IPS DF 6.9 (cell line): Measurements from ENCODE around the gene ABHD8.

Experiments used
- DNase-seq: peaks from one replicate; pipeline ENCODE4 v3.0.0-alpha.2; 2013; ENCODE audit warnings: low read depth, low spot score
- H3K27ac ChIP-seq: one replicate; pipeline ENCODE4 v1.5.1; 2013; ENCODE audit warnings: low read length, control low read depth
- H3K27me3 ChIP-seq: 2 replicates; pipeline ENCODE4 v1.6.1; 2013; ENCODE audit warnings: mild to moderate bottlenecking, low read length; ENCODE audit not compliant: control insufficient read depth, insufficient read depth
- H3K36me3 ChIP-seq: 2 replicates; pipeline ENCODE4 v1.6.1; 2013; ENCODE audit warnings: low read length; ENCODE audit not compliant: control insufficient read depth, insufficient read depth
- H3K4me1 ChIP-seq: 2 replicates; pipeline ENCODE4 v1.6.1; 2013; ENCODE audit warnings: low read length; ENCODE audit not compliant: control insufficient read depth, insufficient read depth
- H3K4me3 ChIP-seq: 2 replicates; pipeline ENCODE4 v1.5.1; 2013; ENCODE audit warnings: mild to moderate bottlenecking, low read length
- H3K9me3 ChIP-seq: 2 replicates; pipeline ENCODE4 v1.6.1; 2013; ENCODE audit warnings: low read length, inconsistent platforms; ENCODE audit not compliant: control insufficient read depth, insufficient read depth
- WGBS: extraction: QIAGEN DNeasy Blood & Tissue Kit; methylation state at CpG from one replicate; pipeline ENCODE4 v1.1.7; 2013; ENCODE audit warnings: mixed read lengths, missing lambda C conversion rate; ENCODE audit not compliant: insufficient read length, insufficient coverage; 5-methylcytosine and 5-hydroxymethylcytosine counted together

ABHD8 gene

GRCh38 chr19:17319473-17320238, 16.4 kb upstream of the ABHD8 start:
- no CpG with 5 or more reads among the region's 40 CpGs for WGBS
- Histone ChIP-seq H3K27me3 (no peaks in the 10 kb centered on the region), H3K36me3 (peaks cover 25% of the 10 kb centered on the region), H3K4me3 (no peak overlapping the region), H3K4me1 (no peaks in the 10 kb centered on the region), H3K27ac (no peak overlapping the region), H3K9me3 (no peaks in the 10 kb centered on the region)
- DNase-seq = no peak

GRCh38 chr19:17318966-17319365, 15.7 kb upstream of the ABHD8 start:
- WGBS = no CpG with 5 or more reads among the region's 6 CpGs
- Histone ChIP-seq H3K36me3 (peaks cover 31% of the 10 kb centered on the region), H3K27ac (no peak overlapping the region), H3K9me3 (no peaks in the 10 kb centered on the region), H3K27me3 (no peaks in the 10 kb centered on the region), H3K4me1 (no peaks in the 10 kb centered on the region), H3K4me3 (no peak overlapping the region)
- no peak for DNase-seq

- H3K4me3 ChIP-seq = no peak overlapping the region
- H3K36me3 ChIP-seq = peaks cover 20% of the 10 kb centered on the region
- peaks cover 2% of the 10 kb centered on the region for H3K4me1 ChIP-seq
- no peak overlapping the region for H3K27ac ChIP-seq
- WGBS = no CpG with 5 or more reads among the region's 19 CpGs
- DNase-seq = no peak
- no peaks in the 10 kb centered on the region for H3K9me3 ChIP-seq
- H3K27me3 ChIP-seq = no peaks in the 10 kb centered on the region
Measured at GRCh38 chr19:17314007-17314593, 10.9 kb upstream of the ABHD8 start.

- WGBS = no CpG with 5 or more reads among the region's 20 CpGs
- Histone ChIP-seq H3K4me1 (peaks cover 2% of the 10 kb centered on the region), H3K27ac (no peak overlapping the region), H3K9me3 (no peaks in the 10 kb centered on the region), H3K27me3 (no peaks in the 10 kb centered on the region), H3K36me3 (peaks cover 17% of the 10 kb centered on the region), H3K4me3 (no peak overlapping the region)
- DNase-seq = no peak
Measured at GRCh38 chr19:17312189-17313113, 9.2 kb upstream of the ABHD8 start.

- H3K27me3 ChIP-seq = no peaks in the 10 kb centered on the region
- no peak for DNase-seq
- H3K27ac ChIP-seq = no peak overlapping the region
- no peak overlapping the region for H3K4me3 ChIP-seq
- H3K4me1 ChIP-seq = peaks cover 2% of the 10 kb centered on the region
- no CpG with 5 or more reads among the region's 11 CpGs for WGBS
- H3K36me3 ChIP-seq = peaks cover 17% of the 10 kb centered on the region
- H3K9me3 ChIP-seq = no peaks in the 10 kb centered on the region
Measured at GRCh38 chr19:17311455-17312188, 8.4 kb upstream of the ABHD8 start.

- H3K27ac ChIP-seq = no peak overlapping the region
- no peak for DNase-seq
- no CpG with 5 or more reads among the region's 23 CpGs for WGBS
- H3K4me1 ChIP-seq = peaks cover 4% of the 10 kb centered on the region
- peaks cover 9% of the 10 kb centered on the region; the same call in 1 of the 2 replicates for H3K36me3 ChIP-seq
- H3K4me3 ChIP-seq = peak overlapping the region; percentile 83
- no peaks in the 10 kb centered on the region for H3K27me3 ChIP-seq
- H3K9me3 ChIP-seq = no peaks in the 10 kb centered on the region
Measured at GRCh38 chr19:17309965-17310461, 6.8 kb upstream of the ABHD8 start.

- H3K36me3 ChIP-seq = peaks cover 5% of the 10 kb centered on the region; the same call in 1 of the 2 replicates
- peak; percentile 100 for DNase-seq
- no CpG with 5 or more reads among the region's 46 CpGs for WGBS
- H3K4me3 ChIP-seq = peak within 1 kb of the TSS; percentile 83
- peaks cover 4% of the 10 kb centered on the region for H3K4me1 ChIP-seq
- H3K27ac ChIP-seq = no peak within 1 kb of the TSS
- H3K9me3 ChIP-seq = no peaks in the 10 kb centered on the region
- no peaks in the 10 kb centered on the region for H3K27me3 ChIP-seq
Measured at GRCh38 chr19:17309198-17309964, 6.2 kb upstream of the ABHD8 start, which contains the start of gene DDA1. DDA1 (plus strand) TSS chr19:17309563; CDS start chr19:17309655, 92 bp downstream.

GRCh38 chr19:17307876-17308377, 4.7 kb upstream of the ABHD8 start:
- H3K4me3 ChIP-seq = no peak overlapping the region
- H3K4me1 ChIP-seq = peaks cover 4% of the 10 kb centered on the region
- 0 out of 2 replicates have a peak, but pooled peaks cover 2% of the 10 kb centered on the region for H3K36me3 ChIP-seq
- no peaks in the 10 kb centered on the region for H3K9me3 ChIP-seq
- no peak overlapping the region for H3K27ac ChIP-seq
- no CpG with 5 or more reads among the region's 8 CpGs for WGBS
- no peaks in the 10 kb centered on the region for H3K27me3 ChIP-seq
- no peak for DNase-seq

GRCh38 chr19:17306285-17306714, 3.1 kb upstream of the ABHD8 start:
- H3K4me1 ChIP-seq = peaks cover 4% of the 10 kb centered on the region; the same call in 1 of the 2 replicates
- H3K4me3 ChIP-seq = peak overlapping the region; percentile 88
- H3K27ac ChIP-seq = no peak overlapping the region

More at GRCh38 chr19:17306285-17306714, 3.1 kb upstream of the ABHD8 start:
- WGBS = no CpG with 5 or more reads among the region's 28 CpGs
- peaks cover 4% of the 10 kb centered on the region; the same call in 1 of the 2 replicates for H3K36me3 ChIP-seq
- DNase-seq = no peak
- H3K9me3 ChIP-seq = no peaks in the 10 kb centered on the region
- H3K27me3 ChIP-seq = no peaks in the 10 kb centered on the region
